Measurements from ENCODE around the gene DIAPH3. TPM values are rescaled to one million over a fixed set of nuclear protein-coding genes. Genes with fewer than 3 reads are reported as not detected.
A peak's percentile ranks its signal among the peaks of the same experiment; 100 is the strongest.

The DIAPH3 gene
- total and polyA plus RNA-seq, 2 of the 4 experiments (the other 2 are of a cell fraction): 8.9 to 9.3 TPM

DNA sequence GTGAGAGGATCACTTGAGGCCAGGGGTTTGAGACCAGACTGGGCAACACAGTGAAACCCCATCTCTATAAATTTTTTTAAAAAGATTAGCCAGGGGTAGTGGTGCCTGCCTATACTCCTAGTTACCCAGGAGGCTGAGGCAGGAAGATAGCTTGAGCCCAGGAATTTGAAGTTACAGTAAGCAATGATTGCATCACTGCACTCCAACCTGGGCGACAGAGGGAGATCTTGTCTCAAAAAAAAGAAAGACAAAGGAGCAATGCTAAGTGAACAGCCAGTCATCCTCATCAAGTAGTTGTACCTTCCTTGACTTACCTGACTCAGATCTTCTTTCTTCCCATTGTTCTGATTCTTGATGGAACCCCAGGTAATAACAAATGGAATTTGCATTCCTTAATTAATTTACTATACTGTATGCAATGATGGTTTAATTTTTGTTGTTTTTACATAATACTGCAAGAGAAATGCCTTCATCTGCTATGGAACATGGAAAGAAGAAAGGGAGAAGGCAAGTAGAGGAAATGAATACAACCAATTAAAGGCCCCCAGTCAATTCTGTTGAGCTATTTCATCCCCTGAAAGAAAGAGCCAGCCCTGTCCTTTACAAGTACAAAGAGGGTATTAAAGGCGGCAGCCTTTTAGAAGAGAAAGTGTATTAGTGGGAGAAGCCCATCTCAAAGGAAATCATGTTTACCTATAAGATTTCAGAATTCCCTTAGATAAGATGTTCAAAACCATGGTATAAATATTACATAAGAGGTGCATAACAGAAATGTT, 316.7 kb downstream of the DIAPH3 start:
- ATAC-seq (ENCODE audit: low read depth) (no peak), DNase-seq (no peak)
- Histone ChIP-seq H2BK5ac (ENCODE audit: low read depth, low read length, poor library complexity, severe bottlenecking) (no peak overlapping the region), H2BK15ac (ENCODE audit: low read depth, low read length) (no peak overlapping the region), H3K4ac (ENCODE audit: low read depth, low read length) (no peak overlapping the region), H4K91ac (ENCODE audit: insufficient read depth, low read depth, low read length) (no peak overlapping the region), H2BK120ac (ENCODE audit: low read depth, low read length) (no peak overlapping the region), H3K56ac (ENCODE audit: extremely low read depth, insufficient read depth, low read length) (no peak overlapping the region), H3K9me3 (ENCODE audit: control insufficient read depth, insufficient read depth, low read length) (no peaks in the 10 kb centered on the region), H3K9me1 (ENCODE audit: insufficient read depth, low read length) (no peaks in the 10 kb centered on the region), H2AK9ac (replicated peaks; ENCODE audit: low read depth, low read length, poor library complexity) (no peak overlapping the region), H3K4me2 (ENCODE audit: low read depth, low read length) (no peak overlapping the region), H4K20me1 (ENCODE audit: insufficient read depth, low read length) (no peaks in the 10 kb centered on the region), H3K27ac (ENCODE audit: insufficient read depth, low read length) (no peak overlapping the region), H4K5ac (ENCODE audit: low read depth, low read length) (no peak overlapping the region), H3K36me3 (ENCODE audit: control insufficient read depth, insufficient read depth, low read length) (no peaks in the 10 kb centered on the region), H3K4me1 (ENCODE audit: control insufficient read depth, insufficient read depth, low read length) (0 out of 2 replicates have a peak, but pooled peaks cover 3% of the 10 kb centered on the region), H2AK5ac (ENCODE audit: low read depth, low read length) (no peak overlapping the region), H2BK20ac (ENCODE audit: low read depth, low read length) (no peak overlapping the region), H3K4me3 (ENCODE audit: insufficient read depth, low read depth, low read length) (no peak overlapping the region), H3K18ac (ENCODE audit: low read depth, low read length) (no peak overlapping the region), H2AFZ (replicated peaks; ENCODE audit: low read length, poor library complexity) (no peak overlapping the region), H3K14ac (replicated peaks; ENCODE audit: low read depth, low read length) (no peak overlapping the region), H3K27me3 (ENCODE audit: control insufficient read depth, insufficient read depth, low read length) (no peaks in the 10 kb centered on the region), H3K23ac (ENCODE audit: low read depth, low read length) (no peak overlapping the region), H4K8ac (ENCODE audit: low read depth in 2 of 2, low read length in 2 of 2) (no peak overlapping the region), H3K9ac (ENCODE audit: low read depth, low read length) (no peak overlapping the region), H3K79me1 (ENCODE audit: low read depth in 1 of 2, low read length in 2 of 2) (peaks cover 0 to 2% of the 10 kb centered on the region in 2 experiments; a peak in 1 of 4 replicates)
- TF ChIP-seq CEBPB (IDR thresholded peaks at IDR 0.05; ENCODE audit: low read depth, low read length): peak; percentile 38
- TF ChIP-seq FOS (IDR thresholded peaks at IDR 0.05; ENCODE audit: low read depth, low read length): no peak
- TF ChIP-seq NFE2L2 (IDR thresholded peaks at IDR 0.05; ENCODE audit: low read depth, low read length): no peak
- TF ChIP-seq CTCF (conservative IDR thresholded peaks at IDR 0.05; ENCODE audit: low read depth, low read length): no peak
- TF ChIP-seq, protein P1, sequence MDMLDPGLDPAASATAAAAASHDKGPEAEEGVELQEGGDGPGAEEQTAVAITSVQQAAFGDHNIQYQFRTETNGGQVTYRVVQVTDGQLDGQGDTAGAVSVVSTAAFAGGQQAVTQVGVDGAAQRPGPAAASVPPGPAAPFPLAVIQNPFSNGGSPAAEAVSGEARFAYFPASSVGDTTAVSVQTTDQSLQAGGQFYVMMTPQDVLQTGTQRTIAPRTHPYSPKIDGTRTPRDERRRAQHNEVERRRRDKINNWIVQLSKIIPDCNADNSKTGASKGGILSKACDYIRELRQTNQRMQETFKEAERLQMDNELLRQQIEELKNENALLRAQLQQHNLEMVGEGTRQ (IDR thresholded peaks at IDR 0.05; ENCODE audit: low read depth, low read length): no peak
- no peak for TF ChIP-seq SMC3 (IDR thresholded peaks at IDR 0.05; ENCODE audit: low read depth, low read length)
- TF ChIP-seq MXI1 (IDR thresholded peaks at IDR 0.05; ENCODE audit: borderline replicate concordance, low read depth, low read length): no peak
- no peak for TF ChIP-seq MAZ (IDR thresholded peaks at IDR 0.05; ENCODE audit: borderline replicate concordance, low read depth, low read length)
- WGBS, 2 experiments (ENCODE audit: extremely low coverage in 2 of 2, insufficient read length in 1 of 2): no CpG with 5 or more reads among the region's 2 CpGs
- dilution Hi-C loops (cut with HindIII; ENCODE audit: low sequenced_read_pairs, unreplicated experiment): no loop called here
- ChIA-PET CTCF (no interaction called here), POLR2A (ENCODE audit: unreplicated experiment) (interaction anchor here (0.6 kb wide), 2 partner anchors 550 to 560 kb away, joined by 4 to 12 read pairs; partner anchors contain the start of gene TDRD3)
- in situ Hi-C loops (cut with MboI; ENCODE audit: low sequenced_read_pairs): no loop called here
- intact Hi-C loops (cut with micrococcal nuclease): no loop called here
- BruUV-seq (replicated peaks): no TSS peak
